Astrocyte (in vitro differentiated cells and primary cell): ENCODE measurements around the gene OXTR. TPM values are rescaled to one million over a fixed set of nuclear protein-coding genes. Genes with fewer than 3 reads are reported as not detected.

Source experiments
- DNase-seq: peaks from one replicate; pipeline ENCODE4 v3.0.0-alpha.2; 2010; ENCODE audit warnings: low read depth
- FAIRE-seq: peaks from 2 replicates; lab custom pipeline; 2011; peaks lifted over from hg19 to GRCh38; lab: Jason Lieb, UNC
- H2AFZ ChIP-seq: 2 replicates; pipeline ENCODE4 v1.6.0; 2012; ENCODE audit warnings: low read depth, low read length, inconsistent platforms
- H3K27ac ChIP-seq: 2 replicates; pipeline ENCODE4 v1.5.1; 2011; ENCODE audit warnings: low read depth, low read length, inconsistent platforms
- H3K27me3 ChIP-seq: 2 replicates; pipeline ENCODE4 v1.6.0; 2011; ENCODE audit warnings: low read length, inconsistent platforms; ENCODE audit not compliant: insufficient read depth
- H3K36me3 ChIP-seq: 2 replicates; pipeline ENCODE4 v1.5.1; 2011; ENCODE audit warnings: low read length, inconsistent platforms; ENCODE audit not compliant: insufficient read depth
- H3K4me1 ChIP-seq: 2 replicates; pipeline ENCODE4 v1.5.1; 2011; ENCODE audit warnings: low read length, inconsistent platforms; ENCODE audit not compliant: insufficient read depth
- H3K4me2 ChIP-seq: 2 replicates; pipeline ENCODE4 v1.6.0; 2012; ENCODE audit warnings: low read length, inconsistent platforms
- H3K4me3 ChIP-seq: 2 replicates; pipeline ENCODE4 v1.5.1; 2011; ENCODE audit warnings: low read depth, mild to moderate bottlenecking, low read length, inconsistent platforms; ENCODE audit not compliant: insufficient read depth
- H3K79me2 ChIP-seq: 2 replicates; pipeline ENCODE4 v1.6.0; 2012; ENCODE audit warnings: mild to moderate bottlenecking, low read length, inconsistent platforms; ENCODE audit not compliant: insufficient read depth
- H3K9ac ChIP-seq: 2 replicates; pipeline ENCODE4 v1.6.0; 2012; ENCODE audit warnings: mild to moderate bottlenecking, low read length, inconsistent platforms
- H3K9me3 ChIP-seq: 2 replicates; pipeline ENCODE4 v1.5.1; 2012; ENCODE audit warnings: low read depth, mild to moderate bottlenecking, low read length, inconsistent platforms; ENCODE audit not compliant: insufficient read depth
- H4K20me1 ChIP-seq: 2 replicates; pipeline ENCODE4 v1.6.0; 2012; ENCODE audit warnings: low read length, inconsistent platforms; ENCODE audit not compliant: insufficient read depth
- H3K27ac Mint-ChIP-seq: one replicate; pipeline ENCODE4 v1.8.0; 2021; ENCODE audit warnings: mild to moderate bottlenecking, mixed read lengths; ENCODE audit not compliant: unreplicated experiment
- H3K27me3 Mint-ChIP-seq: one replicate; pipeline ENCODE4 v1.8.0; 2021; ENCODE audit warnings: low read depth, mixed read lengths; ENCODE audit not compliant: unreplicated experiment
- H3K36me3 Mint-ChIP-seq: one replicate; pipeline ENCODE4 v1.8.0; 2021; ENCODE audit warnings: low read depth, mixed read lengths; ENCODE audit not compliant: unreplicated experiment
- H3K4me1 Mint-ChIP-seq: one replicate; pipeline ENCODE4 v1.8.0; 2021; ENCODE audit warnings: low read depth, mixed read lengths; ENCODE audit not compliant: unreplicated experiment
- H3K4me3 Mint-ChIP-seq: one replicate; pipeline ENCODE4 v1.8.0; 2021; ENCODE audit warnings: mild to moderate bottlenecking, moderate library complexity, mixed read lengths; ENCODE audit not compliant: unreplicated experiment
- H3K9me3 Mint-ChIP-seq: one replicate; pipeline ENCODE4 v1.8.0; 2021; ENCODE audit warnings: mild to moderate bottlenecking, mixed read lengths; ENCODE audit not compliant: unreplicated experiment
- EZH2 ChIP-seq: IDR thresholded peaks from 2 replicates; pipeline ENCODE4 v1.6.1; 2012; ENCODE audit warnings: mild to moderate bottlenecking, low read length, inconsistent platforms; ENCODE audit not compliant: insufficient read depth
- total RNA-seq: library from RNA; stranded (reverse); gene quantifications from 2 replicates; pipeline ENCODE4 v1.2.1, GENCODE V29; 2021
- TF ChIP-seq, protein P1 (sequence below): IDR thresholded peaks from 2 replicates; pipeline ENCODE4 v1.5.1; 2011; ENCODE audit warnings: low read depth, mild to moderate bottlenecking, inconsistent platforms, low read length, moderate library complexity; ENCODE audit not compliant: insufficient read depth

The OXTR gene
- total RNA-seq, 1 donor from 2014 or later, result 3.0 TPM

DNA sequence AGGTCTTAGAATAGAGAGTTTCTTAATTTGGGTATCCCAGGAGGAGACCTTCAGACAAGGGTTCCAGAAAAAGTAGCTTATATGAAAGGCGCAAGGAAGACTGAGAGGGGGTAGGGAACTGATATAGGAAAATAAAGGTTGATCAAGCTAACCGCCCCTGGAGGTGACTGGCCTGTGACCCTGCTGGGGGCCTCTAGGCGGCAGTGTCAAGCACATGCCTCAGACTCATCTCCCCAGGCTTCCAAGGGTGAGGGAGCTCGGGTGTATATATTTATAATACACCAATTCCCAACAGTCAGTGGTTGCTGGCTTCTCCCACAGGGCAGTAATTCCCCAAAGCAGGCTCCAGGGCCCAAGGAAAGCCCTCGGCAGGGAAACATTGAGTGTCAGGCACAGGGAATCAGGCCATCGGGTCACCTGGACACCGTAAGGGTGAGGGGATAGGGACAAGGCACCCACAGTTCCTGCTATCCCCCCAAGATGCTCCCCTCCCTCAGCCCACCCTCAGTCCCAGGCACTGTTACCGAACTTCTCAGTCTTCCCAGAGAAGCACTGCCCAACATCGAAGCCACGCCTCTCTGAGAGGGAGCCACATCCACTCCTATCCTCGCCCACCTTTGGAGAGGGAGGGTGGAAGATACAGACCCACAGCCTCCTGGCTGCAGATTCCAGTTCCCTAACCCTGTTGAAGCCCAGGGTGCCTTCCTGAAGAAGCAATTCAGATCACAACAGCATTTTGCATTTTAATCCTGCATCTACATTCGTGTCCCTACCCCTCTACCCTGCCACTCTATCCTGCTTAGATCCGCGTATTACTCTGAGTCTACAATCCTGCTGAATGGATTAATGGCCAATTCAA is 55.3 kb downstream of the OXTR start:
- FAIRE-seq (no peak), DNase-seq (no peak)
- peaks cover 4% of the 10 kb centered on the region for H3K36me3 Mint-ChIP-seq
- peaks cover 23% of the 10 kb centered on the region for H3K9me3 Mint-ChIP-seq
- Histone ChIP-seq H3K4me2 (no peak overlapping the region), H3K4me1 (peaks cover 7% of the 10 kb centered on the region), H2AFZ (no peak overlapping the region), H3K36me3 (no peaks in the 10 kb centered on the region), H3K27ac (no peak overlapping the region), H3K9ac (no peak overlapping the region), H3K4me3 (no peak overlapping the region), H4K20me1 (no peaks in the 10 kb centered on the region), H3K79me2 (no peaks in the 10 kb centered on the region), H3K9me3 (no peaks in the 10 kb centered on the region), H3K27me3 (no peaks in the 10 kb centered on the region)
- H3K4me3 Mint-ChIP-seq, result no peak overlapping the region
- TF ChIP-seq, protein P1, sequence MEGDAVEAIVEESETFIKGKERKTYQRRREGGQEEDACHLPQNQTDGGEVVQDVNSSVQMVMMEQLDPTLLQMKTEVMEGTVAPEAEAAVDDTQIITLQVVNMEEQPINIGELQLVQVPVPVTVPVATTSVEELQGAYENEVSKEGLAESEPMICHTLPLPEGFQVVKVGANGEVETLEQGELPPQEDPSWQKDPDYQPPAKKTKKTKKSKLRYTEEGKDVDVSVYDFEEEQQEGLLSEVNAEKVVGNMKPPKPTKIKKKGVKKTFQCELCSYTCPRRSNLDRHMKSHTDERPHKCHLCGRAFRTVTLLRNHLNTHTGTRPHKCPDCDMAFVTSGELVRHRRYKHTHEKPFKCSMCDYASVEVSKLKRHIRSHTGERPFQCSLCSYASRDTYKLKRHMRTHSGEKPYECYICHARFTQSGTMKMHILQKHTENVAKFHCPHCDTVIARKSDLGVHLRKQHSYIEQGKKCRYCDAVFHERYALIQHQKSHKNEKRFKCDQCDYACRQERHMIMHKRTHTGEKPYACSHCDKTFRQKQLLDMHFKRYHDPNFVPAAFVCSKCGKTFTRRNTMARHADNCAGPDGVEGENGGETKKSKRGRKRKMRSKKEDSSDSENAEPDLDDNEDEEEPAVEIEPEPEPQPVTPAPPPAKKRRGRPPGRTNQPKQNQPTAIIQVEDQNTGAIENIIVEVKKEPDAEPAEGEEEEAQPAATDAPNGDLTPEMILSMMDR, result no peak
- no peak for TF ChIP-seq EZH2
- peaks cover 38% of the 10 kb centered on the region for H3K27me3 Mint-ChIP-seq
- peaks cover 10% of the 10 kb centered on the region for H3K4me1 Mint-ChIP-seq
- no peak overlapping the region for H3K27ac Mint-ChIP-seq

DNA sequence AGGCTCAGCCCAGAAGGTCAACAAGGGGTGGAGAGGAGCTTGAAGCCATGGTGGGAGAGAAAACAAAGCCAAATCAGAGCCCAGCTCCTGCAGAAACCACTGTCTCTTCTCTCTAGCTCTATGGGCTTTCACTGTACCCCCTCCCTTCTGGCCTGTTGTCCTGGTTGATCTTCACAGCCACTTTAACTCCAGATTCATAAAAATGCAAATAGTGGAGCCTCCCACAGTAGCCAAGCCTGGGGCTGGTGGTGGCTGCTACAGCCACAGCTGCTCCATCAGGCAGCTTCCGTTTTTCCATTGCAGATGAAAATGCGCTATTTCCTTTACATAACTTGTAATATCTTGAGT is 56.5 kb downstream of the OXTR start:
- FAIRE-seq, result no peak
- TF ChIP-seq, protein P1, result no peak
- no peak for TF ChIP-seq EZH2
- Histone ChIP-seq H3K4me2 (no peak overlapping the region), H3K4me3 (no peak overlapping the region), H3K9me3 (no peaks in the 10 kb centered on the region), H3K79me2 (no peaks in the 10 kb centered on the region), H3K27ac (no peak overlapping the region), H4K20me1 (no peaks in the 10 kb centered on the region), H3K36me3 (no peaks in the 10 kb centered on the region), H3K9ac (no peak overlapping the region), H3K4me1 (peaks cover 7% of the 10 kb centered on the region), H2AFZ (no peak overlapping the region), H3K27me3 (no peaks in the 10 kb centered on the region)
- no peak overlapping the region for H3K27ac Mint-ChIP-seq
- DNase-seq, result no peak
- H3K4me1 Mint-ChIP-seq, result peaks cover 10% of the 10 kb centered on the region
- peaks cover 4% of the 10 kb centered on the region for H3K36me3 Mint-ChIP-seq
- H3K4me3 Mint-ChIP-seq, result no peak overlapping the region
- H3K9me3 Mint-ChIP-seq, result peaks cover 28% of the 10 kb centered on the region
- H3K27me3 Mint-ChIP-seq, result peaks cover 47% of the 10 kb centered on the region
